K562 (cell line): ENCODE measurements around the gene ZFYVE16. TPM values are rescaled to one million over a fixed set of nuclear protein-coding genes. Genes with fewer than 3 reads are reported as not detected.

Source experiments
- CHCHD3 ChIP-seq: fragments of 250-450 bp; sonication (Bioruptor Pico); IDR thresholded peaks from 2 replicates; pipeline ENCODE4 v2.1.2; 2022; ENCODE audit warnings: mild to moderate bottlenecking
- HOXB6 ChIP-seq: fragments of 250-450 bp; sonication (Bioruptor Pico); IDR thresholded peaks from 2 replicates; pipeline ENCODE4 v1.5.1; 2022; ENCODE audit warnings: mild to moderate bottlenecking, borderline replicate concordance
- MGA ChIP-seq: fragments of 450-650 bp; IDR thresholded peaks from 2 replicates; pipeline ENCODE4 v1.6.1; 2016; ENCODE audit warnings: mild to moderate bottlenecking, moderate library complexity
- polyA plus RNA-seq, 8 experiments: library from polyadenylated mRNA; depleted of rRNA in 4 of 8; stranded (reverse) in 5 of 8; unstranded in 3 of 8; fragments of >200 nt; fragmentation: Nextera tagmentation in 2 of 8; fragmentation: Illumina TruSeq in 1 of 8; extraction: Ambion mirVana in 2 of 8; extraction: Trizol in 1 of 8; gene quantifications; 2 replicates each; pipeline versions ENCODE4 v1.2.1 to v1.2.3, GENCODE V29; 2011 to 2014; ENCODE audit warnings: inconsistent platforms in 1 of 8, missing spikeins in 1 of 8
- total RNA-seq, 7 experiments: library from RNA; depleted of rRNA in 6 of 7; stranded (reverse); fragments of >200 nt in 6 of 7; fragmentation: Illumina TruSeq in 2 of 7; extraction: Trizol in 2 of 7; gene quantifications; 2 replicates each; pipeline versions ENCODE4 v1.2.1 to v1.2.3, GENCODE V29; 2011 to 2021; ENCODE audit warnings: low replicate concordance in 1 of 7

Gene ZFYVE16
- total and polyA plus RNA-seq, 9 of the 15 experiments (the other 6 are each of a cell fraction or from before 2014, with no cell fraction given): 6.0 to 18.9 (median 12.5) TPM

GRCh38 chr5:80481019-80481893 lies 73.4 kb downstream of the ZFYVE16 start (continued):
- no peak for TF ChIP-seq MGA
- TF ChIP-seq CHCHD3 (CRISPR knock-in tag): no peak
- TF ChIP-seq HOXB6 (CRISPR knock-in tag): no peak
